Activated T-helper 17 cell treated with anti-CD3 and anti-CD28 coated beads, Interleukin-2, amount 50 U/mL, for 72 hours (primary cell): ENCODE data around the gene CRAT. TPM values are rescaled to one million over a fixed set of nuclear protein-coding genes. Genes with fewer than 3 reads are reported as not detected.

ENCODE experiments used
- ATAC-seq: fragments of 150-1000 bp; cut with Tn5 transposase; replicated peaks from 2 replicates; pipeline ENCODE4 v1.10.0; 2021; ENCODE audit warnings: mild to moderate bottlenecking, moderate library complexity
- H3K27ac Mint-ChIP-seq: one replicate; pipeline ENCODE4 v1.8.0; 2022; ENCODE audit warnings: mixed read lengths
- H3K27me3 Mint-ChIP-seq: one replicate; pipeline ENCODE4 v1.8.0; 2022; ENCODE audit warnings: mixed read lengths
- H3K36me3 Mint-ChIP-seq: one replicate; pipeline ENCODE4 v1.8.0; 2022; ENCODE audit warnings: low read depth, mild to moderate bottlenecking, mixed read lengths
- H3K4me1 Mint-ChIP-seq: one replicate; pipeline ENCODE4 v1.8.0; 2022; ENCODE audit warnings: mixed read lengths
- H3K4me3 Mint-ChIP-seq: one replicate; pipeline ENCODE4 v1.8.0; 2022; ENCODE audit warnings: mild to moderate bottlenecking, mixed read lengths
- H3K9me3 Mint-ChIP-seq: one replicate; pipeline ENCODE4 v1.8.0; 2022; ENCODE audit warnings: mixed read lengths
- total RNA-seq, 2 donors: library from RNA; stranded (reverse); gene quantifications; one replicate each; pipeline ENCODE4 v1.2.3, GENCODE V29; 2022

Gene CRAT
- 10 to 100 TPM; 19.8 to 21.8 TPM for total RNA-seq

- no peaks in the 10 kb centered on the region for H3K27me3 Mint-ChIP-seq
- peak within 1 kb of the TSS; percentile 92 for H3K4me3 Mint-ChIP-seq
- peak; percentile 92 for ATAC-seq
- peaks cover 16% of the 10 kb centered on the region for H3K4me1 Mint-ChIP-seq
- H3K9me3 Mint-ChIP-seq = no peaks in the 10 kb centered on the region
- peak within 1 kb of the TSS; percentile 90 for H3K27ac Mint-ChIP-seq
- no peaks in the 10 kb centered on the region for H3K36me3 Mint-ChIP-seq
Measured at GRCh38 chr9:129110740-129111527, at the start of gene CRAT, which contains the start of gene PTPA. Gene CRAT, minus strand, starts transcription at chr9:129110793. Its CDS starts 284 bp downstream, at chr9:129110509. Gene PTPA, plus strand, starts transcription at chr9:129111415. Its CDS starts 186 bp downstream, at chr9:129111601.

GRCh38 chr9:129156163-129156562 is 45.6 kb upstream of the CRAT start:
- Mint-ChIP-seq H3K36me3 (no peaks in the 10 kb centered on the region), H3K27ac (no peak overlapping the region), H3K27me3 (no peaks in the 10 kb centered on the region), H3K9me3 (no peaks in the 10 kb centered on the region), H3K4me1 (peaks cover 5% of the 10 kb centered on the region), H3K4me3 (no peak overlapping the region)
- ATAC-seq = no peak

GRCh38 chr9:129154866-129155477 is 44.4 kb upstream of the CRAT start:
- Mint-ChIP-seq H3K27me3 (no peaks in the 10 kb centered on the region), H3K27ac (no peak overlapping the region), H3K36me3 (no peaks in the 10 kb centered on the region), H3K9me3 (no peaks in the 10 kb centered on the region), H3K4me1 (peaks cover 5% of the 10 kb centered on the region), H3K4me3 (no peak overlapping the region)
- ATAC-seq = no peak

DNA sequence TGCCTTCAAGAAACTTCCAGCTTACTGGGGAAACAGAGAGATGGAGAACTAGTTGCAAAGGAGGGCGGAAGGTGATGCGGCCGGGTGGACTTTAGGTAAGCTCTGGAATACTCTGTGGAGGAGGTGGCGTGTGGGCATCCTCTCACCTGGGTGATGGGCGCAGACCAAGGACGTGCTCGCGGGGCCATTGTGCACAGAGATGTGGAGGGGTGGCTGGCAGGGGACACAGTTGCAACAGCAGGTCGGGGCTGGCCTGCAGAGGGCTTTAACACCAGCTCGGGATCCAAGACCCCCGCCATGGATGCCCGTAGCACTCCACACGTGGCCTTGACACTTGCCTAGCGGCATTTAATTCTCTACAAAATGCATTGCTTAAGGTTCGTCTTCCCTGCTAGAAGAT is 40.9 kb upstream of the CRAT start:
- H3K27ac Mint-ChIP-seq = no peak overlapping the region
- peaks cover 5% of the 10 kb centered on the region for H3K4me1 Mint-ChIP-seq
- no peaks in the 10 kb centered on the region for H3K27me3 Mint-ChIP-seq
- no peaks in the 10 kb centered on the region for H3K9me3 Mint-ChIP-seq
- H3K36me3 Mint-ChIP-seq = no peaks in the 10 kb centered on the region
- ATAC-seq = no peak
- no peak overlapping the region for H3K4me3 Mint-ChIP-seq

- Mint-ChIP-seq H3K36me3 (no peaks in the 10 kb centered on the region), H3K4me3 (no peak overlapping the region)
- no peak for ATAC-seq
Measured at GRCh38 chr9:129150672-129151211, 40.1 kb upstream of the CRAT start.

GRCh38 chr9:129150122-129150521 is 39.5 kb upstream of the CRAT start:
- Mint-ChIP-seq H3K27ac (peak overlapping the region; percentile 68), H3K4me1 (peaks cover 5% of the 10 kb centered on the region), H3K4me3 (no peak overlapping the region), H3K27me3 (no peaks in the 10 kb centered on the region), H3K36me3 (no peaks in the 10 kb centered on the region), H3K9me3 (no peaks in the 10 kb centered on the region)
- no peak for ATAC-seq

More at GRCh38 chr9:129150672-129151211, 40.1 kb upstream of the CRAT start:
- H3K27ac Mint-ChIP-seq = peak overlapping the region; percentile 68
- H3K27me3 Mint-ChIP-seq = no peaks in the 10 kb centered on the region
- no peaks in the 10 kb centered on the region for H3K9me3 Mint-ChIP-seq
- peaks cover 5% of the 10 kb centered on the region for H3K4me1 Mint-ChIP-seq

- no peaks in the 10 kb centered on the region for H3K36me3 Mint-ChIP-seq
- H3K4me1 Mint-ChIP-seq = peaks cover 5% of the 10 kb centered on the region
- no peak overlapping the region for H3K4me3 Mint-ChIP-seq
- peak overlapping the region; percentile 68 for H3K27ac Mint-ChIP-seq
- H3K9me3 Mint-ChIP-seq = no peaks in the 10 kb centered on the region
- H3K27me3 Mint-ChIP-seq = no peaks in the 10 kb centered on the region
- ATAC-seq = no peak
Measured at GRCh38 chr9:129149442-129149841, 38.8 kb upstream of the CRAT start.

DNA sequence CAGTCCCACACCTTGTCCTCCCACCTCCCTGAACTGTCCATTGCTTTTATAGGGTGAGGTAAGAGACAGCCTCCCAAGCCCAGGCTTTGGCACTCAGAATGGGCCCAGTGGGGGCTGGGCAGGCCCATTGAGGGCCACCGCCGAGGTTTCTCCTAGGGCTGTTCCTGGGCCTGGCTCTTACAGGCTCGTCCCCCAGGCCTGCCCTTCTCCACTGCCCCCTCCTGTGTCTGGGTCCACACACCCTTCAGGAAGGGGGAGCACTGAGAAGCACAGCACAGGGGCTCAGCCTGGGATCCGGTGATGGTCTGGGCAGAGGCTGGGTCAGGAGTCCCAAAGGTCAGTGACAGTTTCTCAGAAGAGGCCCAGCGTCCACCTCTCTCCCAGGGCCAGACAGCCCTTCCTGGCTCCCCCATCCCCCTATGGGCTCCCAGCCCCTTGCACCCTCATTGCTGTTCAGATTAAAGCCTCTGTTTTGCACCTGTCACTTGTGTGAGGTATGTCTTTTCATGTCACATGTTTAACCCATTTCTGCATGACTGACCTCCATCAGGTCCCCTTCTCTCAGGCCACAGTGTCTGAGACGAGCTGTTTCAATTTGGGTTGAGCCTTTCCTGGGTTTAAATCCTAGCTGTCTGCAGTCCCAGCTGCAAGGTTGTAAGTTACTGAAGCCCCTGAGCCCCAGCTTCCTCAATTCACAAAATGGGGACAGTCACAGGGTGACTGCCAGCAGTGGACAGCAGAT is 38.0 kb upstream of the CRAT start:
- peaks cover 5% of the 10 kb centered on the region for H3K4me1 Mint-ChIP-seq
- no peak overlapping the region for H3K4me3 Mint-ChIP-seq
- peaks cover 7% of the 10 kb centered on the region for H3K36me3 Mint-ChIP-seq
- no peak for ATAC-seq
- peak overlapping the region; percentile 68 for H3K27ac Mint-ChIP-seq
- H3K27me3 Mint-ChIP-seq = no peaks in the 10 kb centered on the region
- H3K9me3 Mint-ChIP-seq = no peaks in the 10 kb centered on the region

DNA sequence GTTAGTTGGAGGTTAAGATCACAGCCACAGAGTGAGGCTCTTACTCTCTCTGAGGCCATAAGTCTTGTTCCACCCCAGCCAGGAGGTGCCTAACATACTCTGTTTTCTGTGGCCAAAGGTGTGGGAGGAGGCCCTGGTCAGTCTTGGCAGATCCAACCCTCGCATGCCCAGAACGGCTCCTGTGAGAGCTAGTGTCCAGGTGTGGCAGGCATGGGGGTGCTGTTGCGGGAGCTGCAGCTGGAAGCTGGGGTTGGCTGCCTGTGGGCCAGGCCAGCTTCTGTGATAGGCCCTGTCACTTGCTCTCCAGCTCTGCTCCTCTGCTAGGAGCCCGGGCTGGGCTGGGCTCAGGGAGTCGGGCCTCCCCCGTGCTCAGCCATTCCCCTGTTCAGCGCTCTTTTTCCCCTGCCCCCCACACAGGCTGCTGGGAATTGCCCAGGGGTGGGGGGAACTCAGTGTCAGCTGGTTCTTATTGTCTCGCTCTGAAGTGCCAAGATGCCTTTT is 35.9 kb upstream of the CRAT start:
- H3K4me1 Mint-ChIP-seq = peaks cover under 1% of the 10 kb centered on the region
- H3K4me3 Mint-ChIP-seq = no peak overlapping the region
- peaks cover 18% of the 10 kb centered on the region for H3K36me3 Mint-ChIP-seq
- no peaks in the 10 kb centered on the region for H3K9me3 Mint-ChIP-seq
- ATAC-seq = no peak
- peak overlapping the region; percentile 78 for H3K27ac Mint-ChIP-seq
- H3K27me3 Mint-ChIP-seq = no peaks in the 10 kb centered on the region

- ATAC-seq = no peak
- no peaks in the 10 kb centered on the region for H3K4me1 Mint-ChIP-seq
- H3K9me3 Mint-ChIP-seq = no peaks in the 10 kb centered on the region
- no peaks in the 10 kb centered on the region for H3K27me3 Mint-ChIP-seq
- peak overlapping the region; percentile 78 for H3K27ac Mint-ChIP-seq
- H3K36me3 Mint-ChIP-seq = peaks cover 18% of the 10 kb centered on the region
- H3K4me3 Mint-ChIP-seq = no peak overlapping the region
Measured at GRCh38 chr9:129145841-129146292, 35.3 kb upstream of the CRAT start.

- Mint-ChIP-seq H3K27ac (no peak overlapping the region), H3K4me1 (peaks cover under 1% of the 10 kb centered on the region), H3K27me3 (no peaks in the 10 kb centered on the region), H3K36me3 (peaks cover 18% of the 10 kb centered on the region), H3K4me3 (no peak overlapping the region), H3K9me3 (no peaks in the 10 kb centered on the region)
- ATAC-seq = no peak
Measured at GRCh38 chr9:129145316-129145715, 34.7 kb upstream of the CRAT start.

DNA sequence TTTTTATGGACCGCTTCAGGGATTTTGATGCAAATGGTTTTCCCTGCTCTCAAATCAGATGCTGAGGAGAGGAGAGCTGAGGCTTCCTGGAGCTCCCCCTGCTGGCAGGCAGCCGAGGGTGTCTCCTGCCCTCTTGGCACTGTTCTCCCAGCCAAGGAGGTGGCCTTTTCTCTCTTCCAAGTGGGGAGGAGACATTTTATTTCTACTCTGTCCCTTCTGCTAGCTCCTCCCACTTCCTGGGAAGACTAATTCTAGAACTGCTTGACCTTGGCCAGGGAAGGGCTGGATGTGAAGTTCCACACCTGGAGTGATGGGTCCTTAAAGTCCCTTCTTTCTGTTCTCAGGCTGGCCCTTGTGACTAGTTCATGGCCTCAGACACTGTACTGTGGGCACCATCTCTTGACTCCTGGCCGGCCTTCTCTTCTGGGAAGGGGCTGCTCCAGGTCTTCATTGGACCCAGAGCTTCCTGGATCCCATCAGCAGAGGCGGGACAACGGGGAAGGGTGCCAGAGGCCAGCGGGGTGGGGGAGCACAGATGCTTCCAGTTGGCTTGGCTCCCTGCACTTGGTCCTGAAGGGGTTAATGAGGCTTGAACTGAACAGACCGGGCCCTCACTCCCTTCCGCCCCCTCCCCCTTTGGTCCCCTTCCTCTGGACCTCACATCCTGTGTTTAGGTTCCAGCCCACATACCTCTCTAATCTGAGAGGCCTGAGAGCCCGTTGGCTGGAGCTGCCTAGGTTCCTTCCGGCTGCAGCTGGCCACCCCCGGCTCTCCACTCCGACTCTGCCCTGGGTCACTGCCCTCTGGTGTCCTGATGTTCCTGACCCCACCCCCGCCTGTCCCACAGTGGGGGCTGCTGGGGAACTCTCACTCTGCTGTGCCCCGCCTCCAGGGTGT is 32.7 kb upstream of the CRAT start:
- peak; percentile 28 for ATAC-seq

GRCh38 chr9:129142138-129142935 is 31.7 kb upstream of the CRAT start:
- Mint-ChIP-seq H3K9me3 (no peaks in the 10 kb centered on the region), H3K27ac (no peak overlapping the region), H3K36me3 (peaks cover 33% of the 10 kb centered on the region), H3K4me1 (peaks cover 13% of the 10 kb centered on the region), H3K4me3 (peak overlapping the region; percentile 81), H3K27me3 (no peaks in the 10 kb centered on the region)
- ATAC-seq = no peak

More for the DNA sequence above, 32.7 kb upstream of the CRAT start:
- H3K4me3 Mint-ChIP-seq = peak overlapping the region; percentile 81
- peaks cover 13% of the 10 kb centered on the region for H3K4me1 Mint-ChIP-seq
- H3K9me3 Mint-ChIP-seq = no peaks in the 10 kb centered on the region
- H3K27me3 Mint-ChIP-seq = no peaks in the 10 kb centered on the region
- H3K36me3 Mint-ChIP-seq = peaks cover 25% of the 10 kb centered on the region
- H3K27ac Mint-ChIP-seq = peak overlapping the region; percentile 64
